Measurements from ENCODE around the gene AIMP2. TPM values are rescaled to one million over a fixed set of nuclear protein-coding genes. Genes with fewer than 3 reads are reported as not detected.

The AIMP2 gene
- total and polyA plus RNA-seq, 2 of the 8 experiments (the other 6 are each of a cell fraction or from before 2014, with no cell fraction given), result 85.6 to 99.0 TPM

GRCh38 chr7:6071406-6071805 lies 62.3 kb downstream of the AIMP2 start:
- no peak overlapping the region for H2AFZ ChIP-seq (ENCODE audit: low read length)
- WGBS, 2 experiments (ENCODE audit: extremely low coverage in 1 of 2, insufficient coverage in 1 of 2, insufficient read length in 1 of 2, insufficient replicate concordance in 2 of 2, low coverage in 1 of 2, low lambda C conversion rate in 2 of 2, missing lambda C conversion rate in 1 of 2), result 92% methylated on average over 3 of the region's 3 CpGs; no CpG with 5 or more reads in 1 of the 2 experiments
- H4K91ac ChIP-seq (replicated peaks; ENCODE audit: insufficient read length, low read length), result no peak overlapping the region
- POLR2A ChIA-PET (ENCODE audit: partially characterized antibody), result no interaction called here
- H2BK120ac ChIP-seq (replicated peaks; ENCODE audit: low read depth, low read length), result no peak overlapping the region
- FAIRE-seq, result no peak
- H3K4me1 ChIP-seq (replicated peaks in 1 of 4; ENCODE audit: control insufficient read depth in 3 of 4, insufficient read depth in 4 of 4, low read length in 3 of 4), result no peaks in the 10 kb centered on the region
- H3K9ac ChIP-seq (replicated peaks in 1 of 4; ENCODE audit: extremely low read depth in 1 of 4, low read depth in 3 of 4, low read length in 3 of 4), result no peak overlapping the region
- no peak overlapping the region for H2BK5ac ChIP-seq (ENCODE audit: low read depth, low read length)
- no peak overlapping the region for H2BK12ac ChIP-seq (ENCODE audit: low read depth, low read length)
- no peak overlapping the region for H3K27ac ChIP-seq (ENCODE audit: low read depth, low read length)
- H4K5ac ChIP-seq (ENCODE audit: insufficient read length, low read depth, low read length), result no peak overlapping the region
- H3K4me2 ChIP-seq (ENCODE audit: insufficient read depth in 1 of 2, low read depth in 2 of 2, low read length in 2 of 2), result no peak overlapping the region
- no peak overlapping the region for H2BK20ac ChIP-seq (ENCODE audit: low read length)
- no peak overlapping the region for H4K8ac ChIP-seq (ENCODE audit: extremely low read depth, insufficient read depth, low read length)
- no peaks in the 10 kb centered on the region for H4K20me1 ChIP-seq (replicated peaks in 1 of 2; ENCODE audit: control insufficient read depth in 1 of 2, insufficient read depth in 2 of 2, low read length in 2 of 2)
- no peak overlapping the region for H3K4me3 ChIP-seq (ENCODE audit: extremely low read depth in 1 of 4, insufficient read depth in 2 of 4, low read depth in 3 of 4, low read length in 4 of 4)
- no peak overlapping the region for H3K23ac ChIP-seq (ENCODE audit: insufficient read length)
- H3K4ac ChIP-seq (replicated peaks; ENCODE audit: insufficient read length, low read depth, low read length), result no peak overlapping the region
- no peaks in the 10 kb centered on the region for H3K79me2 ChIP-seq (ENCODE audit: control insufficient read depth in 1 of 2, insufficient read depth in 2 of 2, low read length in 2 of 2)
- H3K79me1 ChIP-seq (ENCODE audit: low read depth, low read length), result no peaks in the 10 kb centered on the region
- H3K27me3 ChIP-seq (replicated peaks in 1 of 4; ENCODE audit: control insufficient read depth in 3 of 4, extremely low read depth in 1 of 4, insufficient read depth in 3 of 4, low read length in 3 of 4), result no peaks in the 10 kb centered on the region
- H2BK15ac ChIP-seq (ENCODE audit: low read length), result no peak overlapping the region
- no peak overlapping the region for H2AK5ac ChIP-seq (ENCODE audit: low read depth, low read length)
- H3K36me3 ChIP-seq (ENCODE audit: control insufficient read depth in 2 of 4, insufficient read depth in 4 of 4, low read length in 3 of 4), result no peaks in the 10 kb centered on the region
- no peaks in the 10 kb centered on the region for H3K9me3 ChIP-seq (ENCODE audit: insufficient read depth in 2 of 2, low read depth in 1 of 2, low read length in 1 of 2)
- CTCF ChIA-PET (ENCODE audit: partially characterized antibody), result interaction anchor here (1.0 to 1.4 kb wide), 3 partner anchors 16 to 252 kb away, joined by 3 to 4 read pairs (median 3); no protein-coding TSS in a partner anchor
- no peak for DNase-seq (ENCODE audit: low read depth in 1 of 2, low spot score in 2 of 2)
- H3K23me2 ChIP-seq (ENCODE audit: low read depth, low read length), result no peaks in the 10 kb centered on the region
- no peak overlapping the region for H3K14ac ChIP-seq (ENCODE audit: insufficient read length)
- no peak overlapping the region for H3K18ac ChIP-seq (ENCODE audit: extremely low read depth, low read length)
- no peak overlapping the region for H3K56ac ChIP-seq (replicated peaks; ENCODE audit: insufficient read length, low read depth, low read length)
- TF ChIP-seq NANOG (IDR thresholded peaks at IDR 0.05; ENCODE audit: insufficient read depth, low read depth, low read length, poor library complexity, severe bottlenecking), result no peak
- TF ChIP-seq EZH2 (IDR thresholded peaks at IDR 0.05; ENCODE audit: low read depth, low read length, severe bottlenecking), result no peak
- no peak for TF ChIP-seq CEBPB (IDR thresholded peaks at IDR 0.05; ENCODE audit: low read depth, low read length)
- TF ChIP-seq TAF1 (IDR thresholded peaks at IDR 0.05; ENCODE audit: low read depth, low read length), result no peak
- TF ChIP-seq SRF (IDR thresholded peaks at IDR 0.05; ENCODE audit: low read depth, low read length), result no peak
- no peak for TF ChIP-seq TAF7 (optimal IDR thresholded peaks at IDR 0.05; ENCODE audit: borderline replicate concordance, low read depth, low read length)
- TF ChIP-seq RFX5 (IDR thresholded peaks at IDR 0.05; ENCODE audit: borderline replicate concordance, low read depth, low read length), result no peak
- TF ChIP-seq ASH2L (IDR thresholded peaks at IDR 0.05; ENCODE audit: low read length), result no peak
- TF ChIP-seq HDAC6 (IDR thresholded peaks at IDR 0.05; ENCODE audit: low read depth, low read length), result no peak
- no peak for TF ChIP-seq CHD1 (IDR thresholded peaks at IDR 0.05; ENCODE audit: low read depth, low read length)
- TF ChIP-seq SP1 (IDR thresholded peaks at IDR 0.05; ENCODE audit: low read depth, low read length), result no peak
- TF ChIP-seq RXRA (IDR thresholded peaks at IDR 0.05; ENCODE audit: insufficient read depth, low read depth, low read length), result no peak
- no peak for TF ChIP-seq TBP (IDR thresholded peaks at IDR 0.05; ENCODE audit: low read depth, low read length)
- TF ChIP-seq POLR2AphosphoS5 (IDR thresholded peaks at IDR 0.05; ENCODE audit: low read depth, low read length), result no peak
- no peak for TF ChIP-seq SP2 (IDR thresholded peaks at IDR 0.05; ENCODE audit: low read length)
- no peak for TF ChIP-seq SP4 (IDR thresholded peaks at IDR 0.05; ENCODE audit: low read length)

Data from H1 (cell line).